ENCODE data around the gene MCUB.

The MCUB gene

DNA sequence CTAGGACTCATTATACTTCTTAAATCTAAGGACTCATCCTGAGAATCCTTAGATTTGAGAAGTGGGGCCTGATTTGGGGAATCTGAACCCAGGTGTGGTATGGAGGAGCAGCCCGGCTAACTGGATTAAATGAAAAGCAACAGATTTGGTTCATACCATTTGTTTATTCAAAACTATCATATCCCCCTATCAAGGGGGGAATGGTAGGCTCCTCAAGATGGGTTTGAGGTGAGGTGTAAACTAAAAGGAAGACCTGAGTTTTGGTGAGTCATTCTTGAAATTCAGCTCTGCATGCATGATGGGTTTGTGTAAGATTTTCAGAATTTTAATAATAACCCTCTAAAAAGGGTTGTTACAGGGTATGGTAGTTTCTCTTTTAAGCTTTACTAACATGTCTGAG lies 89.8 kb downstream of the MCUB start:
- Histone ChIP-seq H3K9me3 (replicated peaks in 1 of 11) (peaks cover 25 to 47% (median 41%) of the 10 kb centered on the region in 11 experiments), H3K4me1 (no peaks in the 10 kb centered on the region), H3K9ac (no peak overlapping the region), H3K4me3 (no peak overlapping the region), H3K36me3 (peaks cover 0 to 38% (median 10%) of the 10 kb centered on the region in 11 experiments; a peak in 12 of 22 replicates), H4K20me1 (peaks cover 0 to 6% (median 0%) of the 10 kb centered on the region in 11 experiments; a peak in 1 of 22 replicates), H3K27me3 (no peaks in the 10 kb centered on the region), H3K4me2 (no peak overlapping the region), H3K27ac (no peak overlapping the region)
- no peak for TF ChIP-seq Cebpa-rat (IDR thresholded peaks at IDR 0.05)

DNA sequence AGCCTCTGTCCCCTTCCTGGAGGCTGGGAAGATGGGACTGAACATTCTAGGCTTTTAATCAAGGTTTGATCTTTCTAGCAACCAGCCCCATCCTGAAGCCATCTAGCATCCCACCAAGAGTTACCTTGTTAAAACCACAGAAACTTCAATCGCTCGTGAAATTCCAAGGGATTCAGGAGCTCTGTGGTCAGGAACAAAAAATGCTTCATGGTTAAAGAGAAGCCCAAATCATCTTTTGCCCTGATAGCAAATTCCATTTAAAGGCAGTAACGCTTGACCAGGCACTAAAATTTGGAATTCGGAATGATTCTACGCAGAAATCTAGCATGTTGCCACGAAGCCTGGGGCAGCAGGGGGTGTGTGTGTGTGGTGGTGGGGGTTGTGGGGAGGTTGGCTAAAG lies 95.3 kb downstream of the MCUB start:
- Histone ChIP-seq H3K4me2 (no peak overlapping the region), H3K9me3 (replicated peaks in 1 of 11) (peaks cover 11 to 24% (median 17%) of the 10 kb centered on the region in 11 experiments; a peak in 21 of 22 replicates), H3K27me3 (no peaks in the 10 kb centered on the region), H3K36me3 (peaks cover 0 to 27% (median 7%) of the 10 kb centered on the region in 11 experiments; a peak in 11 of 22 replicates), H4K20me1 (peaks cover 0 to 12% (median 0%) of the 10 kb centered on the region in 11 experiments; a peak in 2 of 22 replicates), H3K4me1 (no peaks in the 10 kb centered on the region), H3K27ac (no peak overlapping the region), H3K9ac (no peak overlapping the region), H3K4me3 (no peak overlapping the region)
- TF ChIP-seq Cebpa-rat (IDR thresholded peaks at IDR 0.05), result no peak

DNA sequence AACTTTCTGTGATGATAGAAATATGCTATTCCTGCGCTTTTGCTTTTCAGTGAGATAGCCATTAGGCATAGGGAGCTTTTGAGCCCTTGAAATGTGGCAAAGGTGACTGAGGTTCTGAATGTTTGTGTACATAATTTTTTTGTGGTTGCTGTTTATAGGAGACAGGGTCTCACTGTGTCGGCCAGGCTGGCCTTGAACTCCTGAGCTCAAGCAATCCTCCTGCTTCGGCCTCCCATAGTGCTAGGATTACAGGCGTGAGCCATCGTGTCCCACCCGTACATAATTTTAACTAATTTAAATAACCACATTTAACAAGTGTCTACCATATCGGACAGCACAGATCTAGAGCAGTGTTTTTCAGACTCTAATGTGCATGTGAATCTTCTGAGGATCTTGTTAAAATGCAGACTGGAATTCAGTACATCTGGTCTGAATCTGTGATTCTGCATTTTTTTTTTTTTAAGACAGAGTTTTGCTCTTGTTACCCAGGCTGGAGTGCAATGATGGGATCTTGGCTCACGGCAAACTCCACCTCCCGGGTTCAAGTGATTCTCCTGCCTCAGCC lies 97.9 kb downstream of the MCUB start:
- Histone ChIP-seq H3K27ac (no peak overlapping the region), H3K4me1 (no peaks in the 10 kb centered on the region), H3K4me2 (no peak overlapping the region), H3K27me3 (no peaks in the 10 kb centered on the region), H4K20me1 (peaks cover 0 to 12% (median 0%) of the 10 kb centered on the region in 11 experiments; a peak in 2 of 22 replicates), H3K9me3 (replicated peaks in 1 of 11) (peaks cover 3 to 8% (median 4%) of the 10 kb centered on the region in 11 experiments; a peak in 17 of 22 replicates), H3K4me3 (no peak overlapping the region), H3K36me3 (peaks cover 0 to 38% (median 1%) of the 10 kb centered on the region in 11 experiments; a peak in 6 of 22 replicates), H3K9ac (no peak overlapping the region)
- TF ChIP-seq Cebpa-rat (IDR thresholded peaks at IDR 0.05), result no peak

DNA sequence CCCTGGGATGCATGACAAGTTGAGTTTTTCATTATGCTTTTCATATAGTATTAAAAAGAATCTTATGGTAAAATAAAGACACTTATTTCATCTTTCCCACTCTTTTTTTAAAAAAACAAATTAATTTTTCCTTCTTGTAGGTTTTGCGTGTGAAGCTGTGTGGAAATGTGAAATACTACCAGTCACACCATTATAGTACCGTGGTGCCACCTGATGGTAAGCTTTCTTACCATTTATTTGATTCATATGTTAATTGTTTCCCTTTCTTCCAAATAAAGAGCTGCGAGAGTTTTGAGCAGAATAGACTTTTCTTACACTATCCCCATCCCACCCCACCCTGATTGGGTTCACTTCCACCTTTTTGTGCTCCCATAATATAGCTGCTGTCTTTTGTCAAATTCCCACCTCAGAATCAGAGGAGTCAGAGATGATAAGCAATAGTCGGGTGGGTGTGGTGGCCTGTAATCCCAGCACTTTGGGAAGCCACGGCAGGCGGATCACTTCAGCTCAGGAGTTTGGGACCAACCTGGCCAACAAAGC lies 98.9 kb downstream of the MCUB start:
- H3K36me3 ChIP-seq, result peaks cover 0 to 47% (median 0%) of the 10 kb centered on the region in 11 experiments; a peak in 4 of 22 replicates
- H4K20me1 ChIP-seq, result peaks cover 0 to 12% (median 0%) of the 10 kb centered on the region in 11 experiments; a peak in 2 of 22 replicates
- no peak overlapping the region for H3K4me2 ChIP-seq
- H3K27ac ChIP-seq, result no peak overlapping the region
- no peaks in the 10 kb centered on the region for H3K9me3 ChIP-seq (replicated peaks in 1 of 11)
- no peaks in the 10 kb centered on the region for H3K4me1 ChIP-seq
- H3K9ac ChIP-seq, result no peak overlapping the region
- no peaks in the 10 kb centered on the region for H3K27me3 ChIP-seq
- no peak for TF ChIP-seq Cebpa-rat (IDR thresholded peaks at IDR 0.05)
- no peak overlapping the region for H3K4me3 ChIP-seq

DNA sequence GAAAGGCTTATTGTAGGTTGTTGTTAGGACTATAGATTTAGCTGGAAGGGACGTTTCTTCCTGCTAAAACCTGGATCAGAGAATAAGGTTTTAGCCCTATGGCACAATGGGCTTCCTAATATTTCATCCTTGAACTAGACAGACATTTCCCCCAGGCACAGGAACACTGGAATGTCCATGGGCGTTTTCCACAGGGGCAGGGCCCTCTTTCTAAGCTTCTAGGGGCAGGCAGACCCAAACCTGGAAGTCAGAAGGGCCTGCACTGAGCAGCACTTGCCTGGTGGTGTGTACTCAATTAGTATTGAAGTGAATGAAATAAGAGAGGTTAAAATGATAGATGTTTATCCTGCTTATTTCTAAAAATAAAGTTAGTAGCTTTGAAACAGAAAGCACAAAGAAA lies 102.1 kb downstream of the MCUB start:
- no peak for TF ChIP-seq Cebpa-rat (IDR thresholded peaks at IDR 0.05)
- Histone ChIP-seq H3K27me3 (no peaks in the 10 kb centered on the region), H3K36me3 (peaks cover 0 to 66% (median 0%) of the 10 kb centered on the region in 11 experiments; a peak in 4 of 22 replicates), H3K9ac (no peak overlapping the region), H3K4me1 (no peaks in the 10 kb centered on the region), H3K9me3 (replicated peaks in 1 of 11) (no peaks in the 10 kb centered on the region), H3K4me2 (no peak overlapping the region), H3K4me3 (no peak overlapping the region), H4K20me1 (peaks cover 0 to 19% (median 0%) of the 10 kb centered on the region in 11 experiments; a peak in 2 of 22 replicates), H3K27ac (no peak overlapping the region)

DNA sequence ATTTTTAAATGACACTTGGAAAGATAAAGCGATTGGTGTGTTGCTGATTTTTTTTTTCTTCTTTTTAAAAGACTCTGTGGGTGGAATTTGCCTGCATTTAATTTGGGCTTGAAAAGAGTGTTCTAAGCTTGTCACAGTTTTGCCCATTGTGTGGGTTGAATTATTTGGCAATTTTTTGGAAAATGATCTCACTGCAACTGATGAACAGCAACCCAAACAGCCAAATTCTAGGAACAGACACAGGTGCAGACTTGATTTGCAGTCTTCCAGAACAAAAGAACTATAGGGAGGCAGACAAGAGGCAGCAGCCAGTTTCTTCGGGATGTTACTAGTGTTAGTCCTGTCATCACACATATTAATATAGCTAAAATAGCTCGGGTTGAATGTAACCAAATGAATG lies 102.7 kb downstream of the MCUB start:
- no peak overlapping the region for H3K4me3 ChIP-seq
- H3K27ac ChIP-seq, result no peak overlapping the region
- no peak for TF ChIP-seq Cebpa-rat (IDR thresholded peaks at IDR 0.05)
- no peak overlapping the region for H3K4me2 ChIP-seq
- no peak overlapping the region for H3K9ac ChIP-seq
- no peaks in the 10 kb centered on the region for H3K4me1 ChIP-seq
- no peaks in the 10 kb centered on the region for H3K27me3 ChIP-seq
- no peaks in the 10 kb centered on the region for H3K9me3 ChIP-seq (replicated peaks in 1 of 11)
- H4K20me1 ChIP-seq, result peaks cover 0 to 19% (median 0%) of the 10 kb centered on the region in 11 experiments; a peak in 2 of 22 replicates
- H3K36me3 ChIP-seq, result peaks cover 0 to 66% (median 0%) of the 10 kb centered on the region in 11 experiments; a peak in 4 of 22 replicates

GRCh38 chr4:109665783-109666485 lies 105.9 kb downstream of the MCUB start:
- Histone ChIP-seq H4K20me1 (peaks cover 0 to 8% (median 0%) of the 10 kb centered on the region in 11 experiments; a peak in 1 of 22 replicates), H3K27ac (no peak overlapping the region), H3K27me3 (no peaks in the 10 kb centered on the region), H3K4me2 (no peak overlapping the region), H3K36me3 (peaks cover 0 to 60% (median under 1%) of the 10 kb centered on the region in 11 experiments; a peak in 7 of 22 replicates), H3K4me1 (no peaks in the 10 kb centered on the region), H3K9me3 (replicated peaks in 1 of 11) (peaks cover 0 to 10% (median 7%) of the 10 kb centered on the region in 11 experiments; a peak in 15 of 22 replicates), H3K9ac (no peak overlapping the region), H3K4me3 (no peak overlapping the region)
- TF ChIP-seq Cebpa-rat (IDR thresholded peaks at IDR 0.05), result no peak

DNA sequence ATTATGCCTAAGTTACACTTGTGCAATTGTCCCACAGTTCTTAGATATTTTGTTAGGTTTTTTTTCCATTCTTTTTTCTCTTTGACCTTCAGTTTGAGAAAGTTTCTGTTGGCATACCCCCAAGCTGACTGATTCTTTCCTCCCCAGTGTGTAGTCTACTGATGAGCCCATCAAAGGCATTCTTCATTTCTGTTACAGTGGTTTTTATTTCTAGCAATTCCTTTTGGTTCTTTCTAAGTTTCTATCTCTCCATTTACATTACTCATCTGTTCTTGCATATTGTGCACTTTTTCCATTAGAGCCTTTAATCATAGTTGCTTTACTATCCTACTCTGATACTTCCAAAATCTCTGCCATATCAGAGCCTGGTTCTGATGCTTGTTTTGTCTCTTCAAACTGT lies 111.3 kb downstream of the MCUB start:
- no peak overlapping the region for H3K9ac ChIP-seq
- H3K9me3 ChIP-seq (replicated peaks in 1 of 11), result peaks cover 12 to 29% (median 20%) of the 10 kb centered on the region in 11 experiments
- no peak for TF ChIP-seq Cebpa-rat (IDR thresholded peaks at IDR 0.05)
- peaks cover 0 to 8% (median 0%) of the 10 kb centered on the region in 11 experiments; a peak in 1 of 22 replicates for H4K20me1 ChIP-seq
- no peaks in the 10 kb centered on the region for H3K4me1 ChIP-seq
- no peak overlapping the region for H3K27ac ChIP-seq
- no peaks in the 10 kb centered on the region for H3K27me3 ChIP-seq
- H3K4me2 ChIP-seq, result no peak overlapping the region
- no peak overlapping the region for H3K4me3 ChIP-seq
- peaks cover 0 to 54% (median 8%) of the 10 kb centered on the region in 11 experiments; a peak in 10 of 22 replicates for H3K36me3 ChIP-seq

Data from BLaER1 treated with 17β-estradiol and CSF1 and Interleukin-3, amounts not matched to agents 10 nM and 100 nM (cell line).